HG02571 (cell line): ENCODE data around the gene ZNF300.
"Not testable (repeated sequence)": the region's sequence is repeated elsewhere in the genome, so short reads cannot be mapped to it uniquely, and the experiment has no call there.

Experiments
- ATAC-seq: cut with Tn5 transposase; IDR thresholded peaks from one replicate; pipeline ENCODE4 v1.9.1; 2021; ENCODE audit warnings: mild to moderate bottlenecking, moderate library complexity; ENCODE audit not compliant: unreplicated experiment

ZNF300 gene

GRCh38 chr5:150904479-150905311, at the start of gene ZNF300:
Gene ZNF300 (minus strand): TSS chr5:150904980. CDS start chr5:150903155, 1,825 bp downstream.
- peak; percentile 53 for ATAC-seq

GRCh38 chr5:150948539-150948938, 43.8 kb upstream of the ZNF300 start:
- no peak for ATAC-seq

- ATAC-seq = no peak
These were observed 41.6 kb upstream of the ZNF300 start for GRCh38 chr5:150946351-150946905.

GRCh38 chr5:150945947-150946346, 41.2 kb upstream of the ZNF300 start:
- ATAC-seq = no peak

GRCh38 chr5:150945486-150945885, 40.7 kb upstream of the ZNF300 start:
- ATAC-seq = no peak

GRCh38 chr5:150931368-150931965, 26.7 kb upstream of the ZNF300 start:
- ATAC-seq = no peak

GRCh38 chr5:150918613-150919012, 13.8 kb upstream of the ZNF300 start:
- ATAC-seq = no peak

- ATAC-seq = no peak
These were observed 7.6 kb upstream of the ZNF300 start for GRCh38 chr5:150912312-150912814.

GRCh38 chr5:150905312-150905683, 518 bp upstream of the ZNF300 start:
- ATAC-seq = no peak

- ATAC-seq = no peak
These were observed 3.3 kb downstream of the ZNF300 start for GRCh38 chr5:150901446-150901845.

GRCh38 chr5:150895431-150896428, 9.1 kb downstream of the ZNF300 start:
- no peak for ATAC-seq

- ATAC-seq = no peak
These were observed 25.4 kb downstream of the ZNF300 start for GRCh38 chr5:150879358-150879757.

- ATAC-seq = no peak
These were observed 42.7 kb downstream of the ZNF300 start for GRCh38 chr5:150862070-150862469.

GRCh38 chr5:150860246-150860821, 44.4 kb downstream of the ZNF300 start:
- no peak for ATAC-seq

GRCh38 chr5:150856700-150857099, 48.1 kb downstream of the ZNF300 start:
- not testable (repeated sequence) for ATAC-seq

GRCh38 chr5:150853561-150853960, 51.2 kb downstream of the ZNF300 start:
- ATAC-seq = no peak

- no peak for ATAC-seq
These were observed 53.7 kb downstream of the ZNF300 start for GRCh38 chr5:150851039-150851438.

GRCh38 chr5:150848271-150848670, 56.5 kb downstream of the ZNF300 start:
- no peak for ATAC-seq

- no peak for ATAC-seq
These were observed 57.5 kb downstream of the ZNF300 start for GRCh38 chr5:150847334-150847695.

GRCh38 chr5:150846654-150847333, 58.0 kb downstream of the ZNF300 start:
- peak; percentile 95 for ATAC-seq
